IMR-90 (cell line): ENCODE results near the gene SNTN. TPM values are rescaled to one million over a fixed set of nuclear protein-coding genes. Genes with fewer than 3 reads are reported as not detected.

Experiments used
- ATAC-seq: fragments of 200-7000 bp; cut with Tn5 transposase; 2 replicates; pipeline ENCODE4 v1.9.1; 2020; ENCODE audit warnings: low read depth, mild to moderate bottlenecking, moderate library complexity
- BruUV-seq: library from RNA; stranded (reverse); fragments of 400-500 nt; replicated peaks from 2 replicates; lab custom pipeline; 2021; lab: Mats Ljungman, UMichigan
- CTCF ChIA-PET: fragments of 300-600 bp; formaldehyde crosslinking; extraction: SDS; loops from one replicate; lab custom pipeline; 2021; ENCODE audit warnings: antibody characterized with exemption; lab: Yijun Ruan, JAX
- POLR2A ChIA-PET: fragments of 300-600 bp; sonication (Branson Sonifier 250); formaldehyde crosslinking; loops from one replicate; lab custom pipeline; 2022; ENCODE audit warnings: antibody characterized with exemption; ENCODE audit not compliant: unreplicated experiment; lab: Charles Lee
- DNase-seq: peaks from one replicate; pipeline ENCODE4 v3.0.0; 2013
- H2AFZ ChIP-seq: replicated peaks from 2 replicates; pipeline ENCODE3; 2013; ENCODE audit warnings: low read length, mild to moderate bottlenecking; ENCODE audit not compliant: poor library complexity
- H2AK5ac ChIP-seq: 2 replicates; pipeline ENCODE4 v1.6.1; 2013; ENCODE audit warnings: low read depth, low read length, inconsistent platforms
- H2AK9ac ChIP-seq: replicated peaks from 2 replicates; pipeline ENCODE3; 2013; ENCODE audit warnings: mild to moderate bottlenecking, low read depth, low read length, moderate library complexity; ENCODE audit not compliant: poor library complexity
- H2BK120ac ChIP-seq: 2 replicates; pipeline ENCODE4 v1.6.1; 2013; ENCODE audit warnings: low read depth, low read length, inconsistent platforms
- H2BK15ac ChIP-seq: 3 replicates; pipeline ENCODE4 v1.6.1; 2013; ENCODE audit warnings: low read depth, low read length, inconsistent platforms
- H2BK20ac ChIP-seq: 2 replicates; pipeline ENCODE4 v1.6.1; 2013; ENCODE audit warnings: low read depth, mild to moderate bottlenecking, inconsistent platforms, low read length, moderate library complexity
- H2BK5ac ChIP-seq: 2 replicates; pipeline ENCODE4 v1.6.1; 2013; ENCODE audit warnings: mild to moderate bottlenecking, low read depth, low read length, inconsistent platforms; ENCODE audit not compliant: poor library complexity, severe bottlenecking
- H3K14ac ChIP-seq: replicated peaks from 2 replicates; pipeline ENCODE4 v1.6.1; 2013; ENCODE audit warnings: low read depth, low read length, inconsistent platforms
- H3K18ac ChIP-seq: 2 replicates; pipeline ENCODE4 v1.6.1; 2013; ENCODE audit warnings: low read depth, low read length, control low read depth
- H3K23ac ChIP-seq: 2 replicates; pipeline ENCODE4 v1.6.1; 2013; ENCODE audit warnings: low read depth, low read length, inconsistent platforms
- H3K27ac ChIP-seq: 2 replicates; pipeline ENCODE4 v1.5.1; 2013; ENCODE audit warnings: mild to moderate bottlenecking, control low read depth, low read length; ENCODE audit not compliant: insufficient read depth
- H3K27me3 ChIP-seq: 2 replicates; pipeline ENCODE4 v1.6.1; 2013; ENCODE audit warnings: low read length; ENCODE audit not compliant: control insufficient read depth, insufficient read depth
- H3K36me3 ChIP-seq: 2 replicates; pipeline ENCODE4 v1.6.1; 2013; ENCODE audit warnings: low read length, mixed read lengths; ENCODE audit not compliant: control insufficient read depth, insufficient read depth
- H3K4ac ChIP-seq: 2 replicates; pipeline ENCODE4 v1.6.1; 2013; ENCODE audit warnings: low read depth, low read length, inconsistent platforms
- H3K4me1 ChIP-seq: 2 replicates; pipeline ENCODE4 v1.6.1; 2013; ENCODE audit warnings: low read length, mixed read lengths; ENCODE audit not compliant: control insufficient read depth, insufficient read depth
- H3K4me2 ChIP-seq: 2 replicates; pipeline ENCODE4 v1.6.1; 2013; ENCODE audit warnings: low read depth, mild to moderate bottlenecking, control low read depth, low read length, moderate library complexity
- H3K4me3 ChIP-seq: 2 replicates; pipeline ENCODE4 v1.5.1; 2013; ENCODE audit warnings: low read depth, mild to moderate bottlenecking, control low read depth, low read length, moderate library complexity; ENCODE audit not compliant: insufficient read depth
- H3K56ac ChIP-seq: 2 replicates; pipeline ENCODE4 v1.6.1; 2013; ENCODE audit warnings: low read length, inconsistent platforms; ENCODE audit not compliant: insufficient read depth; ENCODE audit errors: extremely low read depth
- H3K79me1 ChIP-seq, 2 experiments: 2 replicates each; pipeline ENCODE4 v1.6.1; 2013; ENCODE audit warnings: low read length in 2 of 2, inconsistent platforms in 1 of 2, low read depth in 1 of 2
- H3K9ac ChIP-seq: 2 replicates; pipeline ENCODE4 v1.6.1; 2013; ENCODE audit warnings: low read depth, low read length, control low read depth
- H3K9me1 ChIP-seq: 2 replicates; pipeline ENCODE4 v1.6.1; 2013; ENCODE audit warnings: low read length, inconsistent platforms; ENCODE audit not compliant: insufficient read depth
- H3K9me3 ChIP-seq: 2 replicates; pipeline ENCODE4 v1.6.1; 2013; ENCODE audit warnings: low read length; ENCODE audit not compliant: control insufficient read depth, insufficient read depth
- H4K20me1 ChIP-seq: 2 replicates; pipeline ENCODE4 v1.6.1; 2013; ENCODE audit warnings: low read length, inconsistent platforms; ENCODE audit not compliant: insufficient read depth
- H4K5ac ChIP-seq: 2 replicates; pipeline ENCODE4 v1.6.1; 2013; ENCODE audit warnings: mild to moderate bottlenecking, low read depth, low read length, control low read depth
- H4K8ac ChIP-seq, 2 experiments: 2 replicates each; pipeline ENCODE4 v1.6.1; 2013; ENCODE audit warnings: low read depth in 2 of 2, low read length in 2 of 2, control low read depth in 1 of 2, inconsistent platforms in 1 of 2
- H4K91ac ChIP-seq: 2 replicates; pipeline ENCODE4 v1.6.1; 2013; ENCODE audit warnings: low read depth, low read length, inconsistent platforms; ENCODE audit not compliant: insufficient read depth
- BHLHE40 ChIP-seq: fragments of 150-350 bp; IDR thresholded peaks from 2 replicates; pipeline ENCODE4 v1.6.1; 2016; ENCODE audit warnings: mild to moderate bottlenecking, low read depth, low read length
- CHD1 ChIP-seq: IDR thresholded peaks from 2 replicates; pipeline ENCODE4 v1.6.1; 2012; ENCODE audit warnings: low read depth, low read length, improper control_type of control experiment
- FOS ChIP-seq: fragments of 150-350 bp; IDR thresholded peaks from 2 replicates; pipeline ENCODE4 v1.6.1; 2016; ENCODE audit warnings: low read depth, low read length
- MAFK ChIP-seq: IDR thresholded peaks from 2 replicates; pipeline ENCODE4 v1.6.1; 2012; ENCODE audit warnings: low read depth, low read length, improper control_type of control experiment
- MXI1 ChIP-seq: IDR thresholded peaks from 2 replicates; pipeline ENCODE4 v1.6.1; 2012; ENCODE audit warnings: low read depth, mild to moderate bottlenecking, low read length, moderate library complexity, borderline replicate concordance
- RAD21 ChIP-seq: IDR thresholded peaks from 2 replicates; pipeline ENCODE4 v1.6.1; 2012; ENCODE audit warnings: low read length, improper control_type of control experiment
- RCOR1 ChIP-seq: IDR thresholded peaks from 2 replicates; pipeline ENCODE4 v1.6.1; 2012; ENCODE audit warnings: mild to moderate bottlenecking, low read length, improper control_type of control experiment; ENCODE audit not compliant: insufficient replicate concordance
- RFX5 ChIP-seq: IDR thresholded peaks from 2 replicates; pipeline ENCODE4 v1.8.0; 2012; ENCODE audit warnings: low read depth, mild to moderate bottlenecking, low read length, moderate library complexity
- WGBS, 2 experiments: methylation state at CpG; one replicate each; pipeline versions ENCODE4 v1.1.5 to v1.1.7; 2013; ENCODE audit warnings: missing lambda C conversion rate in 2 of 2; ENCODE audit not compliant: insufficient read length in 1 of 2; ENCODE audit errors: extremely low coverage in 2 of 2; 5-methylcytosine and 5-hydroxymethylcytosine counted together
- dilution Hi-C: fragments of 300-500 bp; cut with HindIII; formaldehyde crosslinking; loops from one replicate; pipeline ENCODE4 v1.14.3; 2018; ENCODE audit warnings: low sequenced_read_pairs; ENCODE audit not compliant: unreplicated experiment
- in situ Hi-C: fragments of 300-500 bp; cut with MboI; formaldehyde crosslinking; loops from 3 replicates; pipeline ENCODE4 v1.14.3; 2019; ENCODE audit warnings: low sequenced_read_pairs, inconsistent platforms, mixed read lengths
- intact Hi-C: fragments of 100-400 bp; cut with micrococcal nuclease; formaldehyde crosslinking; loops from 2 replicates; pipeline ENCODE4 v1.10.0; 2022
- polyA plus RNA-seq, 3 experiments: library from polyadenylated mRNA; depleted of rRNA; stranded (reverse); fragments of >200 nt; gene quantifications; 2 replicates each; pipeline ENCODE4 v1.2.3, GENCODE V29; 2012; ENCODE audit warnings: low replicate concordance in 1 of 3
- total RNA-seq: library from RNA; depleted of rRNA; stranded (reverse); fragments of >200 nt; gene quantifications from 2 replicates; pipeline ENCODE4 v1.2.3, GENCODE V29; 2012
- TF ChIP-seq, protein P1 (sequence below): fragments of 150-350 bp; IDR thresholded peaks from 2 replicates; pipeline ENCODE4 v1.6.1; 2017; ENCODE audit warnings: mild to moderate bottlenecking, antibody characterized with exemption, low read length, low read depth

SNTN gene
- total and polyA plus RNA-seq, 2 of the 4 experiments (the other 2 are of a cell fraction), result not detected

DNA sequence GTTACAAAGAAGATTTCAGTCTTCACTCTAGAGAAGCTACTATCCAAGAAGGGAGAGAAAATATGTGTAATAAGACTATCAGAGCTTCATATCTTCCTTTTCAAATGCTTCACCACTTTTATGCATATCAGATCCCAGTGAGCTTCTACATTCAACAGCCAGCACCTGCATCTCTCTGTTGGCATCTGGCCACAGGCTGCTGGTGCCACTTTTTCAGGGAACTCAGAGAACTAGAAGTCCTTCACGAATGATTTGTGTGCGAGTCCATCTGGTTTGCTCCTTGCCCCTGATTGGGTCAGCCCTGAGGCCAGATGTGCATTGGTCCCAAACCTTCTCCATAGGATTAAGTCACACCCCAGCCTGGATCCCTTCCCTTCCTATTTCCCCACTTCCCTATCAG is 22.1 kb downstream of the SNTN start:
- H3K36me3 ChIP-seq, result no peaks in the 10 kb centered on the region
- no peak for DNase-seq
- CTCF ChIA-PET, result no interaction called here
- no peaks in the 10 kb centered on the region; the same call in 1 of the 2 replicates for H3K27me3 ChIP-seq
- in situ Hi-C loops (no loop called here), dilution Hi-C loops (no loop called here), intact Hi-C loops (no loop called here)
- no peak overlapping the region for H2AFZ ChIP-seq
- H3K23ac ChIP-seq, result no peak overlapping the region
- BruUV-seq, result no TSS peak
- H4K8ac ChIP-seq, result no peak overlapping the region
- H3K18ac ChIP-seq, result no peak overlapping the region
- H2BK20ac ChIP-seq, result no peak overlapping the region
- 82% methylated on average over 2 of the region's 2 CpGs; no CpG with 5 or more reads in 1 of the 2 experiments for WGBS, 2 experiments
- no peak overlapping the region for H3K4me2 ChIP-seq
- no peak overlapping the region for H3K27ac ChIP-seq
- H2BK120ac ChIP-seq, result no peak overlapping the region
- H4K91ac ChIP-seq, result no peak overlapping the region
- H3K56ac ChIP-seq, result no peak overlapping the region
- H4K5ac ChIP-seq, result no peak overlapping the region
- POLR2A ChIA-PET, result no interaction called here
- no peak overlapping the region for H2BK15ac ChIP-seq
- H2AK5ac ChIP-seq, result no peak overlapping the region
- H3K14ac ChIP-seq, result no peak overlapping the region
- H2AK9ac ChIP-seq, result no peak overlapping the region
- H4K20me1 ChIP-seq, result no peaks in the 10 kb centered on the region
- no peak overlapping the region for H3K9ac ChIP-seq
- H3K4me1 ChIP-seq, result no peaks in the 10 kb centered on the region
- no peak overlapping the region for H3K4me3 ChIP-seq
- H3K4ac ChIP-seq, result no peak overlapping the region
- H3K79me1 ChIP-seq, result no peaks in the 10 kb centered on the region
- no peaks in the 10 kb centered on the region for H3K9me1 ChIP-seq
- no peak overlapping the region for H2BK5ac ChIP-seq
- TF ChIP-seq BHLHE40 (no peak), RCOR1 (no peak), RFX5 (no peak), MXI1 (no peak), RAD21 (no peak), CHD1 (no peak), MAFK (no peak), FOS (no peak)
- TF ChIP-seq, protein P1, sequence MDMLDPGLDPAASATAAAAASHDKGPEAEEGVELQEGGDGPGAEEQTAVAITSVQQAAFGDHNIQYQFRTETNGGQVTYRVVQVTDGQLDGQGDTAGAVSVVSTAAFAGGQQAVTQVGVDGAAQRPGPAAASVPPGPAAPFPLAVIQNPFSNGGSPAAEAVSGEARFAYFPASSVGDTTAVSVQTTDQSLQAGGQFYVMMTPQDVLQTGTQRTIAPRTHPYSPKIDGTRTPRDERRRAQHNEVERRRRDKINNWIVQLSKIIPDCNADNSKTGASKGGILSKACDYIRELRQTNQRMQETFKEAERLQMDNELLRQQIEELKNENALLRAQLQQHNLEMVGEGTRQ, result no peak
- ATAC-seq, result no peak
- no peaks in the 10 kb centered on the region for H3K9me3 ChIP-seq
